GM04503 (cell line): ENCODE measurements around the gene FOXN3.

Experiments used
- DNase-seq: peaks from one replicate; pipeline ENCODE4 v3.0.0-alpha.2; 2012; ENCODE audit warnings: low read depth

Gene FOXN3

DNA sequence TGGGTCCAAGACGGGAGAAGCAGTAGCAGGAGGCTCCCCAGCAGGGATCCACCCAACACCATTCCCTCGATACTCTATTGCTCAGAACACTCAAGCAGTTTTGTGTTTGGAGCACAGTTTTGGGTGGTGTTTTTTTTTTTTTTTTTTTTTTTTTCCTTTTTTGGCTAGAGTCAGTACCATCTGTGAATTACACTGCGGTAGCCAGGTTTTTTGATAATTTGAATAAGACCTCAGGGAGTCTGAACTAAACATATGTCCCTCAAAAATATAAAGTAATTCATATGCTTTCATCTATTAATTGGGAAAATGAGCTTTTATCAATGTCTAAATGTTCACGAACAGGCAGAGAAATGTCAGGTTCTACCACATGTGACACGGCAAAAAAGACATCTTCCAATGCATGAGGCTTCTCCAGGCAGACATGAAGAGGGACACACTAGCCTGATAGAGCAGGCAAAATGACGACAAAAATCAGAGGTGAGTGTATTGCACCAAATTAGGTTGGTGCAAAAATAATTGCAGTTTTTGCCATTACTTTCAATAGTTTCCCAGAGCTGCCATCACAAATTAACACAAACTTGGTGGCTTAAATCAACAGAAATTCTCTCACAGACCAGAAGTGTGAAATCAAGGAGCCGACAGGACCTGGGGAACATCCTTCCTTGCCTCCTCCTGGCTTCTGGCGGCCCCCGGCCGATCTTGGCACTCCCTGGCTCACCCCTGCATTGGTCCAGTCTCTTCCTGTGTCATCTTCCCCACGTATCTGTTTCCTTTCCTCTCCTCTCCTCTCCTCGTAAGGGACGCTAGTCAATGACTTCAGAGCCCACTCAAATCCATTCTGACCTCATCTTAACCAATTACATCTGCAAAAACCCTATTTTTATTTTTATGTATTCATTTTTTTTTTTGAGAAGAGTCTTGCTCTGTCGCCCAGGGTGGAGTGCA lies 33.9 kb downstream of the FOXN3 start:
- no peak for DNase-seq

DNA sequence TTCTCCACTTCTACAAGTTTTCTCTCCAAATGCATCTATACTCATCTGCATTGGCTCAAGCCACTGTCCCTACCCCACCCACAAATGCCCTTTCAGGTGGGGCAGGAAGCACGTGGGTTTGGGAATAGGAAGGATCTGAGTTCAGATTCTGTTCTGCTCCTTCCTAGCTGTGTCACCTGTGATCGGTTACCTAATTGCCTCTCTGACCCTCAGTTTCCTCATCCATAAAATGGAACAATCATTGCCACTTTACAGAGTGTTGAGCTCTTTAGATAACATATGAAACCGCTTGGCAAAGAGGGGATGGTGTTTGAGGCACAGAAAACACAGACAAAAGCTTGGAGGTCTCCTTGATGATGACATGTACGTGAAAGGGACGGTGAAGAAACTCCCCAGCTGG lies 34.5 kb downstream of the FOXN3 start:
- DNase-seq, result no peak

DNA sequence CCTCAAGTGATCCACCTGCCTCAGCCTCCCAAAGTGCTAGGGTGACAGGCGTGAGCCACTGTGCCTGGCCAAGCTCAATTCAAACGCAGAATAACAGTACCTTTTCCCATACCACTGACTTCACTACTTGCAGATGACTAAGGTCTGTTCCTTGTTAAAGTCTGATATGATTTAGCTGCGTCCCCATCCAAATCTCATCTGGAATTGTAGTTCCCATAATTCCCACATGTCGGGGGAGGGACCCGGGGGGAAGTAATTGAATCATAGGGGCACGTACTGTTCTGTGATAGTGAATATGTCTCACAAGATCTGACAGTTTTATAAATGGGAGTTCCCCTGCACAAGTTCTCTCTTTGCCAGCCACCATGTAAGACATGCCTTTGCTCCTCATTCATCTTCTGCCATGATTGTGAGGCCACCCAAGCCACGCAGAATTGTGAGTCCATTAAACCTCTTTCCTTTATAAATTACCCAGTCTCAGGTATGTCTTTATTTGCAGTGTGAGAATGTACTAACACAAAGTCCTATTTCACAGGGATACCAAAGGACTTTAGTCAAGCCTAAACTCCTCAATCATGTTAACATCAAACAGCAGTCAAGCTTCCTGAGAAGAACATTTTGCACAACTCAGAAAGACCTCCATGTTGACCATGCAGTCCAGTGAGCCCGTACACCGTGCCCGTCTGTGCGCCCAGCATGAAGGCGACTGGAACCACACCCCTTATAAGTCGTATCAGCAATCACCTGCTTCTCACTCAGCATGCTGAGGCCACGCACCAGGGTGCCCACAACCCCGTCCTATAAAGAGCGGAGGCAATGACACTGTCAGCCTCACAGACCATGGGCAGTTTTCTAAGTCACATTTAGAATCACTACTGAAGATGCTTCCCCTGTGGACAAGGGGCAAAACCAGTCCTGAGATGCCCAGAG lies 36.9 kb downstream of the FOXN3 start:
- DNase-seq, result no peak

DNA sequence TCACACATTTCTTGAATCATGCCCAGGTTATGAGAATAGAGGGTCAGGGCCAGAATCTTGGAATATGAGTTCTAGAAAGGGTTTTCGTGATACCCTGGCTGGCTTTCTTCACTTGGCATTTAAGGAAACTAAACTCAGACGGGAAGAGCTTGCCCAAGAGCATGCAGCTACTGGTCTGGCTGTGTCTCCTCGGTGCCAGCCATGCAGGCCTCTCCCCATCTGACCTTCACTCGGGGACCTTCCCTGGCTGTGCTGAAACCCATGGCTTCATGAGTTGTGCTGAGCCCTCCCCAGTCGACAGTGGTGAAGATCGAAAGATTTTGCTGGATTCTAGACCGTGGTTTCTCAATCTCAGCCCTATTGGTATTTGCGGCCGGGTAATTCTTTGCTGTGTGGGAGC lies 38.0 kb downstream of the FOXN3 start:
- no peak for DNase-seq

GRCh38 chr14:89378119-89378518 lies 38.9 kb downstream of the FOXN3 start:
- DNase-seq, result no peak

DNA sequence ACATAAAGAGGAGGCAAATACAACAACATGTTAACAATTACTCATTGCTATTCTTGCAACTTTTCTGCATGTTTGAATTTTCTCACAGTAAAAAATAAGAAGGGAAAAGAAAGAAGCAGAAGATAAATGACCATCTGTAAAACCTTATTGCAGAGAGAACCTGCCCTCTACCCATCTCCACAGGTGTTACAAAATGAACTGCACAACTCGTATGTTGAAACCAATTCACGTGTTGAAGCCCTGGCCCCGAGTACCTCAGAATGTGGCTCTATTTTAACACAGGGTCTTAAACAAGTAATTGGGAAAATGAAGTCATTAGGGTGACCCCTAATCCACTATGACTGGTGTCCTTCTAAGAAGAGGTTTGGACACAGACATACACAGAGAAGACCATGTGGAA lies 39.5 kb downstream of the FOXN3 start:
- no peak for DNase-seq

DNA sequence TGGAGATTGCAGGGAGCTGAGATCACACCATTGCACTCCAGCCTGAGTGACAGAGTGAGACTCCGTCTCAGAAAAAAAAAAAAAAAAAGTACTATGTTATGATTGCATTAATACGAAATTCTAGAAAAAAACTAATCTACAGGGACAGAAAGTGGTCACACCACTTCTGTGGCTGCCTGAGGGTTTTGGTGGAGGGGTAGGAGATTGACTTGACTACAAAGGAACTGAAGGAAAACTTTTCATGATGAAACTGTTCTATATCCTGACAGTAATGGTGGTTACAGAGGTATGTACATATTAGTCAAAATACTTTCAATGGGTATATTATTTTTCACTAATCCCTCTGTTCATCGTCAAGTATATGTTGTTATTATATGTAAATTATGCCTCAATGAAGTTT lies 42.1 kb downstream of the FOXN3 start:
- DNase-seq, result no peak

- DNase-seq, result no peak
Measured at GRCh38 chr14:89373185-89373584, 43.8 kb downstream of the FOXN3 start.

GRCh38 chr14:89372512-89372883 lies 44.5 kb downstream of the FOXN3 start:
- DNase-seq, result no peak

DNA sequence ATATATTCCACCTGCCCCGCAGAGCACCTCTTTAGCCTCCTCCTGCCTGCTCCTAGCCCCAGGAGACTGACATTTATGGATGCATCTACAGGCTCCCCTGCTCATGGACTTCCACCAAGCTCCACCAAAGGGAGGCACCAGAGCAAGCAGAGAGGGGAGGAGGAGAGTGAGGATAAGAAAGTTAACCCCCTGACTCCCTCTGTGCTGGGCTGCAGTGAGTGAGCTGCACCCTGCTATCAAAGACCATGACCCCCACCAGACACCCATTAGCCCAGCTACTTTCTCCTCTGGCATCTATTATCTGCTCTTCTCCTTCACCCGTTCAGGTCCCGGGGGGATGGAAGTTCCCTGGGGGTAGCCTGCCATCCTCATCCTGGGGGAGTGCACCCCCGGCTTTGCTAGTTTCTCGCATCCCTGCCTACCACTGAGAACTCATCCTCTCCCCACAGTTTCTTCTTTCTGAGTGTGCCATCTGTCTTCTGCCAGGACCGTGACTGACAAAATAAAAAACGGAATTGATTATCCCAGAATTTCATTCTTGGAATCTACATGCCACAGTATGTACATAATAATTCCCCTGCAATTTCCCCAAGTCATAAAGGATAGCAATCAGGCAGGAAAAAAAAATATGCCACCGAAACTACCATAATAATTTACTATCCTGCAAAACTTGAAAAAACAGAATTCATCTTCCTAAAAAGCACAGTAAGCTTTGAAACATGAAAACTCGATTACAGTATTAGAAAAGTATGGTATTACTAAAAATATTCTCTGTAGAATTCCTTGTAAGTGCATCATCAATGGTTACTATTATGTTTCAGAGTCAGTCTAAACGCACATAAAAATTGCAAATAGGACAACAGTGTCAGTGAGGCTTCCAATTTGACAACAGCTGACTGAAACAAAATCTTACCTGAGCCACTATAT lies 45.2 kb downstream of the FOXN3 start:
- DNase-seq, result no peak

- DNase-seq, result no peak
Measured at GRCh38 chr14:89370781-89371180, 46.3 kb downstream of the FOXN3 start.

DNA sequence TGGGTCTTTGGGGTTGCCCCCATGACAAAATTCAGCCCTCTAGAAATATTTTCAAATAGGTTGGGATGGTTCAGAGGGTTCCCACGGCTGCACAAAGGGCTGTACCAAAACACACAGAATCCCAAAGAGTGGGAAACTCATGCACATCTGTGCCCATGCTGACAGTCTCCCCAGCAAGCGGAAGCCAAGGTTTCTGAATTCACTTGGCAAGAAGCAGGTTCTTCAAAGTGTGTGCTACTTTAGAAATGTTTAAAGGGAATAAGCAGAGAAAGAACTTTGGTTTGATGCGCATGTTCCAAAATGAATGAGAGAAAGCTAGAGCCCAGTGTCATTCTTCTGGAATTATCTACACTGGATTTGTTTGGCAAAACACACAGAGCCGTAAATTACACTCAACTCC lies 46.7 kb downstream of the FOXN3 start:
- no peak for DNase-seq

DNA sequence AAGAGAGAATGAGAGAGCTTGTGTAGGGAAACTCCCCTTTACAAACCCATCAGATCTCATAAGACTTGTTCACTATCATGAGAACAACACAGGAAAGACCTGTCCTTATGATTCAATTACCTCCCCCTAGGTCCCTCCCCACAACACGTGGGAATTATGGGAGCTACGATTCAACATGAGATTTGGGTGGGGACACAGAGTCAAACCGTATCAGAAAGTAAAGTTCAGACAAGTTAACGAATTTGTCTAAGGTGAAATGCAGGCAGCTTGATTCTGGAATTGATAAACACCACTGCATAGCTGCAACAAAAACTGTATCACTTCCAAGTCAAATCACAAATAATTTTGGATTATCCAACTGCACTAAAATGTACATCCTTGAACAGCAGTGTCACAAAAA lies 47.4 kb downstream of the FOXN3 start:
- no peak for DNase-seq

GRCh38 chr14:89368490-89369477 lies 48.2 kb downstream of the FOXN3 start:
- no peak for DNase-seq

DNA sequence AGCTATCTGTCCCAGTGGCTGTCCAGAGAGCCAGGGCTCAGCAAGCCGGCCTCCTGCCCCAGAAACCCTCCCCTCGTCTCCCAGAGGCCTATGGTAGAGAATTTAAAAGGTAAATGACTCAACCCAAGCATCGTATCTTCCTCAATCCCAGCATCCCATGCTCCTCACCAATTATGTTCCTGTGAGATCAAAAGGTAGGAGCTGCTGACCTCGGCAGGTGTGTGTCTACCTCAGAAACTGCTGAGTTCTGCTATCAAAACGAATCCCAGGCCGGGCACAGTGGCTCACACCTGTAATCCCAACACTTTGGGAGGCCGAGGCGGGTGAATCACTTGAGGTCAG lies 49.3 kb downstream of the FOXN3 start:
- no peak for DNase-seq

GRCh38 chr14:89366864-89367778 lies 49.9 kb downstream of the FOXN3 start:
- no peak for DNase-seq

DNA sequence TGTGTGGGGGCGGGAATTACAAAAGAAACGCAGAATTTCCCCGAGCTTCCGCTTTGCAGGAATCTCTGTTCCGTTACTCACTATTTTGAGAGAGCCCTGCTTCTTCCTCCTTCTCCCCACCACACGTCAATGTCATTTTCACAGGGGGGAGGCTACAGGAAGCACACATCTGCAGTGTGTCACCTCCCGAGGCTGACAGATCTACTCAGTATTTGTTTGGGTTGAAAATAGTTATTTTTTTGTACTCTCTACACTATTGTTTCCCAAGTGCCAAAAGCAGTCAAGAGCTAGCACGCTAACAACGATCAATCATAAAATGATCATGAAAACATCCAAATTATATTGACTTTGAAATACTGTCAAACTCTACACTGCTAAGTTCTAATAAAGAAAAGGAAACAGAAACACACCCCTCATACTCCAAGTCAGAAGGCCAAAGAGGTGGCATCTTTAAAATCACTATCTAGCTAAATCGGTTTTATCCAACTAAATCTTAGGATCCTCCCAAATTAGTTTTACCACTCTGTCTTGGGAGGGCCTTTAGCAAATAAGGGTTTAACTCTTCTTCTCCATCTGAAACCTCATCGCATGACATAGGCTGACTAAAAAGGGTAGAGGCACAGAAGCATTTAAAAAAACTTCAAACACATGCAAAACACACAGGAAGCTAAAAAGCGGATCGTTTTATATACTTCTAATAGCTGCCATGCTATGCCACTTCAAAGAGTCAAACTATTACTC lies 51.8 kb downstream of the FOXN3 start:
- DNase-seq, result no peak

GRCh38 chr14:89364316-89364715 lies 52.7 kb downstream of the FOXN3 start:
- DNase-seq, result no peak

GRCh38 chr14:89360277-89360676 lies 56.8 kb downstream of the FOXN3 start:
- DNase-seq, result no peak
